RWPE2 (cell line): ENCODE measurements around the gene AP2B1.

ENCODE experiments used
- ATAC-seq: fragments of 200-7000 bp; cut with Tn5 transposase; 3 replicates; pipeline ENCODE4 v1.9.1; 2021; ENCODE audit warnings: low read depth
- DNase-seq: peaks from one replicate; pipeline ENCODE4 v3.0.0-alpha.2; 2020; ENCODE audit warnings: low spot score
- H3K27ac ChIP-seq: fragments of 450-650 bp; 2 replicates; pipeline ENCODE4 v1.5.1; 2017; ENCODE audit warnings: mild to moderate bottlenecking; ENCODE audit not compliant: poor library complexity, severe bottlenecking
- H3K27me3 ChIP-seq: fragments of 250-450 bp; sonication (Bioruptor Pico); 2 replicates; pipeline ENCODE4 v1.5.1; 2021; ENCODE audit warnings: mild to moderate bottlenecking, moderate library complexity; ENCODE audit not compliant: insufficient read depth, poor library complexity, severe bottlenecking
- H3K36me3 ChIP-seq: fragments of 250-450 bp; sonication (Bioruptor Pico); 2 replicates; pipeline ENCODE4 v1.5.1; 2020; ENCODE audit warnings: low read depth, mild to moderate bottlenecking, moderate library complexity
- H3K4me1 ChIP-seq: fragments of 250-450 bp; sonication (Bioruptor Pico); 2 replicates; pipeline ENCODE4 v1.5.1; 2021; ENCODE audit warnings: mild to moderate bottlenecking, moderate library complexity; ENCODE audit not compliant: insufficient read depth, poor library complexity, severe bottlenecking
- H3K4me3 ChIP-seq: fragments of 250-450 bp; sonication (Bioruptor Pico); 2 replicates; pipeline ENCODE4 v1.5.1; 2021; ENCODE audit warnings: mild to moderate bottlenecking, moderate library complexity; ENCODE audit not compliant: severe bottlenecking
- H3K9me3 ChIP-seq: fragments of 250-450 bp; sonication (Bioruptor Pico); 2 replicates; pipeline ENCODE4 v1.5.1; 2021; ENCODE audit warnings: mild to moderate bottlenecking, moderate library complexity; ENCODE audit not compliant: severe bottlenecking
- TF ChIP-seq, protein P1 (sequence below): fragments of 450-650 bp; IDR thresholded peaks from one replicate; pipeline ENCODE4 v1.5.1; 2017; ENCODE audit warnings: mild to moderate bottlenecking, moderate library complexity; ENCODE audit not compliant: poor library complexity, severe bottlenecking

Gene AP2B1

DNA sequence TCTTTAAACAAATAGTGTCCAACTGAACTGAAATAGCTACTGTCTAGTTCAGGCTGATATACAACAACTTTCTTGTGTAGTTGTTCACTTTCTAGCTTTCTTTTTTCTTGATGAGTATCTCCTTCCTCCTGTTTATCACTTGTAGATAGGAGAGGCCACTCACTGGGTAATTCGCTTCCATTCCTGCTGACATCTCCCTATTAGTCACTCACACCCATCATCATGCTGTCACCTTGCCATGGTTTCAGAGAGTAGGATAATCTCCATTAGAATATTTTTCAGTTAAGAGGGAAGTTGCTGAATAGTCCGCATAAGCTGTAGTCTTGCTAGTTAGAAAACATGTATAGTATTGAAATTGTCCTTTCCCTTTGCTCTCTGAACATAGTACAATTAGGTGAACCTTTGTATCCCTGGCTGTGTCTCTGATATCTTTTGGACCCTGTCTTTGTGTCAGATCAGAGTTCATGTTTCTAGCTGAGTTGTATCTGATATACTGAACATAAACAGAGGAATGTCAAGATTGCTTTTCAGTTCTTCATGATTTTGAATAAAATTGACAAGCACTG is 79.9 kb downstream of the AP2B1 start:
- H3K27me3 ChIP-seq, result no peaks in the 10 kb centered on the region
- no peaks in the 10 kb centered on the region for H3K4me1 ChIP-seq
- TF ChIP-seq, protein P1, sequence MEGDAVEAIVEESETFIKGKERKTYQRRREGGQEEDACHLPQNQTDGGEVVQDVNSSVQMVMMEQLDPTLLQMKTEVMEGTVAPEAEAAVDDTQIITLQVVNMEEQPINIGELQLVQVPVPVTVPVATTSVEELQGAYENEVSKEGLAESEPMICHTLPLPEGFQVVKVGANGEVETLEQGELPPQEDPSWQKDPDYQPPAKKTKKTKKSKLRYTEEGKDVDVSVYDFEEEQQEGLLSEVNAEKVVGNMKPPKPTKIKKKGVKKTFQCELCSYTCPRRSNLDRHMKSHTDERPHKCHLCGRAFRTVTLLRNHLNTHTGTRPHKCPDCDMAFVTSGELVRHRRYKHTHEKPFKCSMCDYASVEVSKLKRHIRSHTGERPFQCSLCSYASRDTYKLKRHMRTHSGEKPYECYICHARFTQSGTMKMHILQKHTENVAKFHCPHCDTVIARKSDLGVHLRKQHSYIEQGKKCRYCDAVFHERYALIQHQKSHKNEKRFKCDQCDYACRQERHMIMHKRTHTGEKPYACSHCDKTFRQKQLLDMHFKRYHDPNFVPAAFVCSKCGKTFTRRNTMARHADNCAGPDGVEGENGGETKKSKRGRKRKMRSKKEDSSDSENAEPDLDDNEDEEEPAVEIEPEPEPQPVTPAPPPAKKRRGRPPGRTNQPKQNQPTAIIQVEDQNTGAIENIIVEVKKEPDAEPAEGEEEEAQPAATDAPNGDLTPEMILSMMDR, result no peak
- no peak overlapping the region for H3K4me3 ChIP-seq
- H3K36me3 ChIP-seq, result peaks cover 93% of the 10 kb centered on the region
- ATAC-seq (no peak), DNase-seq (no peak)
- H3K27ac ChIP-seq, result no peak overlapping the region
- no peaks in the 10 kb centered on the region for H3K9me3 ChIP-seq

- Histone ChIP-seq H3K27ac (no peak overlapping the region), H3K36me3 (peaks cover 94% of the 10 kb centered on the region), H3K27me3 (no peaks in the 10 kb centered on the region), H3K9me3 (no peaks in the 10 kb centered on the region), H3K4me3 (no peak overlapping the region), H3K4me1 (no peaks in the 10 kb centered on the region)
- DNase-seq (no peak), ATAC-seq (no peak)
- TF ChIP-seq, protein P1, result no peak
Observed at GRCh38 chr17:35668802-35669201, 81.7 kb downstream of the AP2B1 start.

DNA sequence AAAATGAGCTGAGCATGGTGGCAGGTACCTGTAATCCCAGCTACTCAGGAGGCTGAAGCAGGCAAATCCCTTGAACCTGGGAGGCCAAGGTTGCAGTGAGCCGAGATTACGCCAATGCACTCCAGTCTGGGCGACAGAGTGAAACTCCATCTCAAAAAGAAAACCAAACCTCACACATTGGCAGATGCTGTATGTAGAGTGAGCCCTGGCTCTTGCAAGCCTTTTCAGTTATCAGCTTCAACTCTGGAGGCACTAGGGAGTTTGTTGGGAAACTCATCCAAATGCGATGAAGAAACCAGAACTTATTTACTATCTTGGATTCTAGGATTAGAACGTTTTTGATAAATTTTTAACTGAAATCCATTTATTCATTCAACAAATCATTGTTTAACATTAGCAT is 87.4 kb downstream of the AP2B1 start:
- H3K27ac ChIP-seq, result no peak overlapping the region
- H3K9me3 ChIP-seq, result no peaks in the 10 kb centered on the region
- H3K4me3 ChIP-seq, result no peak overlapping the region
- TF ChIP-seq, protein P1, result no peak
- ATAC-seq (no peak), DNase-seq (no peak)
- H3K36me3 ChIP-seq, result peaks cover 92% of the 10 kb centered on the region
- H3K4me1 ChIP-seq, result no peaks in the 10 kb centered on the region
- no peaks in the 10 kb centered on the region for H3K27me3 ChIP-seq

DNA sequence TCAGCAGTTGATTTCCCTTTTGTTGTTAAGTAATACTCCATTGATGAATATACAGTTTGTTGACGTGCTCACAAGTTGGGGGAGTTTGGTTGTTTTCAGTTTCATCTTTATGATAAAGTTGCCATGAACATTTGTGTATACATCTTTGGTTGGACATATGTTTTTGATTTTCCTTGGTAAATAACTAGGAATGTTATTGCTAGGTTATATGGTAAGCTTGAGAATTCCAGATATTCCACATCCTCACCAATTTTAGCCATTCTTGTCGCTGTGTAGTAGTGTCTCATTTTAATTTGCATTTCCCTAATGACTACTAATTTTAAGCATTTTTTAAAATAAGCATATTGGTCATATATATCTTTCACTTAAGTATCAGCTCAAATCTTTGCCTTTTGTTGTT is 89.3 kb downstream of the AP2B1 start:
- TF ChIP-seq, protein P1, result no peak
- H3K36me3 ChIP-seq, result peaks cover 91% of the 10 kb centered on the region
- no peaks in the 10 kb centered on the region for H3K4me1 ChIP-seq
- H3K4me3 ChIP-seq, result no peak overlapping the region
- no peak overlapping the region for H3K27ac ChIP-seq
- no peaks in the 10 kb centered on the region for H3K27me3 ChIP-seq
- ATAC-seq, result no peak
- no peak for DNase-seq
- no peaks in the 10 kb centered on the region for H3K9me3 ChIP-seq

- H3K36me3 ChIP-seq, result peaks cover 89% of the 10 kb centered on the region
- no peak for DNase-seq
- TF ChIP-seq, protein P1, result no peak
- H3K27ac ChIP-seq, result no peak overlapping the region
- ATAC-seq, result no peak
- no peak overlapping the region for H3K4me3 ChIP-seq
- no peaks in the 10 kb centered on the region for H3K4me1 ChIP-seq
- H3K27me3 ChIP-seq, result no peaks in the 10 kb centered on the region
- no peaks in the 10 kb centered on the region for H3K9me3 ChIP-seq
Observed at GRCh38 chr17:35679007-35679682, 92.0 kb downstream of the AP2B1 start.
